ENCODE measurements around the gene IRS4. TPM values are rescaled to one million over a fixed set of nuclear protein-coding genes. Genes with fewer than 3 reads are reported as not detected.

Gene IRS4
- 0.02 TPM in 1 of 5 replicates, not detected in the others for total RNA-seq (2022; extraction: Qiagen RNA extraction)

GRCh38 chrX:108736509-108737479 is at the start of gene IRS4:
IRS4 (minus strand) TSS chrX:108736563.

Measured in A549 treated with CORT108297 at 1 μM for 4 hours (cell line).